DMS114 treated with DMSO at 0.1 percent for 48 hours (cell line): ENCODE data around the gene ZNF70.

Experiments
- DNase-seq: peaks from one replicate; lab custom pipeline; 2025; ENCODE audit not compliant: unreplicated experiment; lab: John Stamatoyannopoulos, UW

Gene ZNF70

DNA sequence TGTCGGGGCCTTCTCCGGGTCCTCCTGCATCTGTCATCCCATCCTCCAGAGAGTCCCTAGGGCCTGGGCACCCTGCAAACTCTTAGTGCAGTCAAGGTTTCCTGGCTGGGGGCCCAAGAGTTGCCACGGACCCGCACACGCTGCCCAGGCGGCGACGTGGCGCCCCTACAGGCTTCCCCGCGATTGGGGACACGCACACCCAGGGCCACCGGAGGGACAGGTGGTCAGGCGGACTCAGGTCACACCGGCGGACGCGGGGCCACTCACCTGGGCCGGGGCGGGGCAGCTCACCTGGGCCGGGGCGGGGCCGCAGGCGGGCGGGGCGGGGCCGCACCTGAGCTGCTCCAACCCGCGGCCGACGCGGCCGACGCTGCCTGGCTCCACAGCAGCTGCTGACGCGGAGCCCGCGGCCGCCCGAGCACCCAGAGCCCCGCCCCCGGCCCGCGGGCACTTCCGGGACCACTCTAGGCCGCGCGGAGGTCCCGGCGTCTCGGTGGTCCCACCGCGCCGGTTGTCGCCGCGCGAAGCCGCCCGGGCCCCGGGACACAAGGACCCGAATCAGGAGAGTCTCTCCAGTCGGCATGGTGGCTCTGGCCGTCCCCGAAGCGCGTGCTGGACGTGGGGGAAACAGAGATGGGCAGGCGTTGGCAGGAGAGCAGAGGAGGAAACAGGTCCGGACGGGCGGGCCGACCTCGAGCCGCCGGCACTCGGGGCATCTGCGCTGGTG lies at the start of gene ZNF70:
Gene ZNF70, minus strand, starts transcription at position 399 of the 727 bp plus-strand sequence. CDS start 5,972 bp downstream, outside the sequence.
- DNase-seq = peak; percentile 44

DNA sequence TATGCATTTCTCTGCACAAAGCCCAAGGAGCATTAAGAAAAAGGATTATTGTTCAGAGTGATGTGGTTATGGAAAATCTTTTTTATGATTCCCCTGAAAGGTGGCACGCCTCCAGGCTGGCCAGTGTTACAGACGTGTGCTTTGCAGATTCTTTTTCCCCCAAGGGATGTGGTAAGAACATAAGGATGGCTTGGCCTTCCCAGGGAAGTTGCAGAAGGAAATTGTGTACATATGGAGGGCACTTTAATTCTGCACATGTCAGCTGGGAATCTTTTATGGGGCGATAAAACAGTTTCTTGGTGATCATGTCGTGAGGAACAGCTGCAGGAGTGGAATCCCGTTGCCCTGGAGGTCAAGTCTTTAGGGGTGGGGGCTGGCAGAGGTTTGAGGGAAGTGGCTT lies 45.5 kb upstream of the ZNF70 start:
- DNase-seq = no peak

DNA sequence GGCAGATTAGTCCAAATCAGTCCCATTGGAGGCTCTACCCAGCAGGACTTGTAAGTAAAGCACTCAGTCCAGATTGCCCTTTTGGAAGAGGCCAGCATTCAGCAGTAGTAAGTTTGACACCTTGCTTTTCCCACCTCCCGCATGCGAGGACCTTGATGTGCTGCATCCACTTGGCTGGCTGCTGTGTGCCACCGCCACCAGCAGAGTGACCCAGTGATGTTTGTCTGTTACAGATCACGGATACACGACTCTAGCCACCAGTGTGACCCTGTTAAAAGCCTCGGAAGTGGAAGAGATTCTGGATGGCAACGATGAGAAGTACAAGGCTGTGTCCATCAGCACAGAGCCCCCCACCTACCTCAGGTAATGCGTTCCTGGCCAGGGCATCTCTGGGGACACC lies 42.4 kb upstream of the ZNF70 start:
- DNase-seq = no peak

DNA sequence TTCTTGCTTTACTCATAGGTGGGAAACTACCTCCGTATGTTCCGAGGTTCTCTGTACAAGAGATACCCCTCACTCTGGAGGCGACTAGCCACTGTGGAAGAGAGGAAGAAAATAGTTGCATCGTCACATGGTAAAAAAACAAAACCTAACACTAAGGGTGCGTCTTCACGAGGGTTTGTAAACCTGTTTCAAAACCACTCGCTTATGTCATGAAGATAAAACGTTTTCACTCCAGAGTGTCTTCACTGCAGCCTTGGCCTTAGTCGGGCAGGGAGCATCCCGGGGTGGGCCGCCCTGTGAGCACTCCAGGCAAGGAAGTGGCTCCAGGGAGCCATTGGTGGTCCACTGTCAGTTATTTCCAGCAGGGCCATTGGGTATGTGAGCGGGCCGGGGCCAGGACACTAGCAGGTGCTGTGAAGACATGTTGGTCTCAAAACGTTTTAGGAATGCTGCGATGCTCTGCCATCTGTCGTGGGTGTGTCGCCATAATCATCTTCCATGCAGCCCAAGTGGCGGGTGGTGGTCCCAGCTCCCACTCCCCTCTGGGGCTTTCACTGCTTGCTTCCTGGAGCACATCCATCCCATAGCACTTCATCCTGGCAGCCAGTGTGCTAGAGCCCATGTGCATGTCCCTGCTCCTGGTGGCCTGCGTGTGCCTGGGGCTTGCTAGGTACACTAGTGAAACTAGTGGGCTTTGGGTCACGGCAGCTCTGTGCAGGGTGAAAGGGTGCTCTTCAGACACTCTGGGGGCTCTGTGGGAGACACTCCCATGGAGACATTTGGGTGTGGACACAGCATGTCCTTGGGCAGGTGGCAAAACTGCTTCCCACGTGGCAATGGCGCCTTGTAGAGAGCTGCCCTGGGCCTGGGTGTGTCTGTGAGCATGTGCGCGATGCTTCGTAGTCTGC lies 41.1 kb upstream of the ZNF70 start:
- no peak for DNase-seq

DNA sequence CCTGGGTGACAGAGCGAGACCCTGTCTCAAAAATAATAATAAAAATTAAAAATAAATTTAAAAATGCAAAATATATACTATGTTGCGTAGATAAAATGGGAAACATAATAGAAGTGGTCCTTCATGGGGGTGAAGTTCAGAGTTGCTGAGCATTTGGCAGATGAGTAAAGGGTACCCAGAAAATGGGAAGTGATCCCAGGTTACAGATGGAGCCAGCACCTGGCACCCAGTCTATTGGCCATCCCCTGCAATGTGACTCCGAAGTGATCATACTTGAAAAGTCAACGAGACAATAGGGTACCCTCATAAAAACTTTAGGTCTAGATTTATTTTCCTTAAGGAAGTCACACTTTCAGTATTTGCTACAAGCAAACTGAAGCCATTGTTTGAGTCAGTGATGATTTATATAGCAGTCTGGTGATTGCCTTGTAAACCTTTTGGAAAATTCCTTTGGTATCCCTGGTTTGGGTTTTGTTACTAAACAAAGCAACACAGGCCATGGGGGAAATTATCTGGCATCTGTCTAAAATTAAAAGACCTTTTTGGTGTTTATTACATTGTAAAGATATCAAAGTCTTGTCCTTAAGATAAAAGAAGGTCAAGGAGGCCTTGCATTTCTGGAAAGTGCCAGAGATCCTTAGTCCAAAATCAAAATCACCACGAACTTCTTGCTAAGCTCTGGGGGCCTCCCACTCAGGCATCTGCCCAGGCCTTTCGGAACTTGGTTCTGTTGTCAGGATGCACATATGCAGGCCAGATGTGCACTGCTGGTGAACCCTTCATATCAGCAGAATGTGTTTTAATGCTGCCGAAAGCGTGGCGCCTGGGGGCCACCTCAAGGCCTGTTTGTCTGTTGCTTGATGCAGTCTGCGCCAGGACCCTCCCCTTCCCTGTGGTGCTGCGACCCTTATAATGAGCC lies 40.2 kb upstream of the ZNF70 start:
- no peak for DNase-seq

DNA sequence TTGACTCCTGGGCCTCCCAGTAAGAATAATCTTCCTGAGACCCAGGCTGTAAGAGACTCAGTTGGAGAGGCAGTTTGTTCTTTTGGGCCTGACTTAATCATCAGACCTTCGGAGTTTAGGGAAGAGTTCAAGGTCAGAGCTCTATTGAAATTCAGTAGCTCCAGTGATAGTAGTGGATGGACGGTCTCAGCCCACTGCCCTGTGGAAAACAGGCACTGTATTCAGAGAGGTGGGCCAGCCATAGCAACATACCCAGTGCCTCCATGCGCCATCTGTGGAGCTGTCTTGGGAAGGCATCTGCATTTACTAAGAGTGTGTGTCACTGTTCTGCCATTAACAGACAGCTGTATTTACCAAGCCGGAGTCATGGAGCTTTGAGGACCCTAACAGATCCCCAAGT lies 38.7 kb upstream of the ZNF70 start:
- DNase-seq = no peak

DNA sequence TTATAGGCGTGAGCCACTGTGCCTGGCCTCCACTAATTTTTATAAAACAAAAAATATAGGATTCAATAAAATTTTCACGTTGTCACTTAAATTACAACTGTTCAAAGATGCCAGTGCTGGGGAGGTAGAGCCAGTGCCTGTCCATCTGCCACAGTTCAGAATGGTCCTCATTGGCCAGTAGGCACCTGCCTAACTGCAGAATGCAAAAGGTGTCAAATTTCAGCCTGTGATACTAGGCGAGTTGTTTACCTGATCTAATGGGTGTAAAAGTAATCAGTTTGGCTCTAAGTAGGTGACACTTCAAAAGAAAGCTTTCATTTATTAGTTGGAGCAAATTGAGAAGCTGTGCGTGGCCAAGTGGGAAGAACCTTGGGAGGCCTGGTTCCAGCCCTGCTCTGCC lies 38.2 kb upstream of the ZNF70 start:
- no peak for DNase-seq

DNA sequence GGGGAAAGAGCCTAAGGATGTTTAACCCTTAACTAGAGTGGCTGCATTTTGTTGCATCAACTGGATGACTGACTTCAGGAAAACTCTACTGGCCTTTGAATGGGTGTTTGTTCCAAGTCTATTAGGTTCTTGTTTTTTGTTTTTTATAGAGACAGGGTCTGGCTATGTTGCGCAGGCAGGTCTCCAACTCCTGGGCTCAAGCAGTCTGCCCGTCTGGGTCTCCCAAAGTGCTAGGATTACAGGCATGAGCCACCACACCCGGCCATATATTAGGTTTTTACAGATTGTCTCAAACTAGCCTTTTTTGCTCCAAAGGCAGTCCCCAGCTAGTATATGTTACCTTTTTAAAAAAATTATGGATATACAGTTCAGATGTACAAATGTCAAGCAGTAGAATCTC lies 37.0 kb upstream of the ZNF70 start:
- no peak for DNase-seq

DNA sequence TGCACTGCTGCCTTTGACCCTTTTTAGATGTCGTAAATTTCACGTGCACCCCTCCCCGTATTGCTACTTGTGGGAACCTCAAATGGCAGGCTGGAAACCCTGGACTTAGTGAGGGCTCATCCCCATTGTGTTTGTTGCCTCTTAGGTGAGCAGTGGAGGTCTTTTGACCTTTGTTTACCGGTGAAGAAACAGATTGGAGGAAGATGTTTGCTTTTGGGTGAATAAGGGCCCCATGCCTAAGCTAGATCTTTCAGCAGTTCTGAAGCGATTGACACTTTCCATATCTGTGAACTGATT lies 36.6 kb upstream of the ZNF70 start:
- DNase-seq = no peak

DNA sequence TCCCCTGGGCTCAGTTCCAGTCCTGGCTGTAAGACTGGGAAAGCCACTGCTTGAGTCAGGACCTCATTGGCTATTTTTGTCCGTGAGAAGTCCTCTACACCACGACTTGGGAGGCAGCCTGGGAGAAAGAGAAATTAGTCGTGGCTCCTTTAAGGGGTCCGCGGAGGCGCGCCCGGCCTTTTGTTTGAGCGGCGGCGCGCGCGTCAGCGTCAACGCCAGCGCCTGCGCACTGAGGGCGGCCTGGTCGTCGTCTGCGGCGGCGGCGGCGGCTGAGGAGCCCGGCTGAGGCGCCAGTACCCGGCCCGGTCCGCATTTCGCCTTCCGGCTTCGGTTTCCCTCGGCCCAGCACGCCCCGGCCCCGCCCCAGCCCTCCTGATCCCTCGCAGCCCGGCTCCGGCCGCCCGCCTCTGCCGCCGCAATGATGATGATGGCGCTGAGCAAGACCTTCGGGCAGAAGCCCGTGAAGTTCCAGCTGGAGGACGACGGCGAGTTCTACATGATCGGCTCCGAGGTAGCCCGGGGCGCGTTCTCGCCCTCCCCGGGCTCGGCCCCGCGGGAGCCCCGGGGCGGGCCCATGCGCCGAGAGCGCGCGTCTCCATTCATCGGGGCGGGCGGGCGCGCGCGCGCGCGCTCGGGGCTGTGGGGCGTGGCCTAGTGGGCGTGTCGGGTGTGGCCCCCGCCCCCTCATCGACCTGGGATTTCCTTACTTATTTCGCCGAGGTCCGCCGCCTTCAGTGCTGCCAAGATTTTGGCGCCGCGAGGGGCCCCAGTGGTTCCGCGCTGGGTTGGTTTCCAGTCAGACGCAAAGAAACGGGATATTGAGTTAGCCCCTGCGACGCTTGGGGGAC lies 36.1 kb upstream of the ZNF70 start, which contains the start of gene SMARCB1:
Gene SMARCB1, plus strand, starts transcription at position 215 of the 848 bp plus-strand sequence. Its CDS starts 204 bp downstream, at position 419.
- DNase-seq = peak; percentile 63

DNA sequence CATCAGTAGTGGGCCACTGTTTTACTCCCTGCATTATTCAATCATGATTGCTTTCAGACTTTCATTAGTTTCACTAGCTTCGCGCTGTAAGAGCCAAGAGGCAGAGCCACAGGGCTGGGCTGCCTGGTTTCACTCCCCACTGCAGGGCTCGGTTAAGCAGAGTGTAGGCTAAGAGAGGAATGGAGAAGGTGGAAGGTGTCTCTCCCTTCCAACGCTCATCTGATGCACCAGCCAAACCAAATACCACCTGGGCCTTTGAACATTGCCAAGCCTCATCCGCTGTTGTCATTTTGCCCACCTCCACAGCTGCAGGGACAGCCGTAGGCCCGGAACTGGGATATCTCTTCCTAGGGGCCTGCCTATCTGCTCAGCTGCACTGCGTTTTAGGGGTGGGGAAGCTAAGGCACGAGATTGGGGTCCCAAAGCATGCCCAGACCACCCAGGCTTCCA lies 35.4 kb upstream of the ZNF70 start:
- no peak for DNase-seq

DNA sequence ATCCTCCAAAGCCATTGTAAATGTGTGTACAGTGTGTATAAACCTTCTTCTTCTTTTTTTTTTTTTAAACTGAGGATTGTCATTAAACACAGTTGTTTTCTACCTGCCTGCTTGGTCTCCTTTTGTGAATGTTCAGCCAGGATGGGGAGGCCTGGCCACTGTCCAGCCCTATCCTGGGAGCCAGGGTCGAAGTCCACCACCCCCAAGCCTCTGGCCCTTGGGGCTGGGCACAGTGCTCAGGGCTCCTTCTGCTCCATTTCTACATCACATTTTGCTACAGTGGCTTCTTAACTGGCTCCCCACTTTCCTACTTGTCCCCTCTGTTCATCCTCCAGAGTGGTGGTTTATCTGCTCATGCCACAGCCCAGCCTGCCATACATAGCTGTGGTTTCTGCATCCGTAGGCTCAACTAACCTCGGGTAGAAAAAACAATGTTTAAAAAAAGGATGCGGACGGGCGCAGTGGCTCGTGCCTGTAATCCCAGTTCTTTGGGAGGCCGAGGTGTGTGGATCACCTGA lies 33.4 kb upstream of the ZNF70 start:
- no peak for DNase-seq

DNA sequence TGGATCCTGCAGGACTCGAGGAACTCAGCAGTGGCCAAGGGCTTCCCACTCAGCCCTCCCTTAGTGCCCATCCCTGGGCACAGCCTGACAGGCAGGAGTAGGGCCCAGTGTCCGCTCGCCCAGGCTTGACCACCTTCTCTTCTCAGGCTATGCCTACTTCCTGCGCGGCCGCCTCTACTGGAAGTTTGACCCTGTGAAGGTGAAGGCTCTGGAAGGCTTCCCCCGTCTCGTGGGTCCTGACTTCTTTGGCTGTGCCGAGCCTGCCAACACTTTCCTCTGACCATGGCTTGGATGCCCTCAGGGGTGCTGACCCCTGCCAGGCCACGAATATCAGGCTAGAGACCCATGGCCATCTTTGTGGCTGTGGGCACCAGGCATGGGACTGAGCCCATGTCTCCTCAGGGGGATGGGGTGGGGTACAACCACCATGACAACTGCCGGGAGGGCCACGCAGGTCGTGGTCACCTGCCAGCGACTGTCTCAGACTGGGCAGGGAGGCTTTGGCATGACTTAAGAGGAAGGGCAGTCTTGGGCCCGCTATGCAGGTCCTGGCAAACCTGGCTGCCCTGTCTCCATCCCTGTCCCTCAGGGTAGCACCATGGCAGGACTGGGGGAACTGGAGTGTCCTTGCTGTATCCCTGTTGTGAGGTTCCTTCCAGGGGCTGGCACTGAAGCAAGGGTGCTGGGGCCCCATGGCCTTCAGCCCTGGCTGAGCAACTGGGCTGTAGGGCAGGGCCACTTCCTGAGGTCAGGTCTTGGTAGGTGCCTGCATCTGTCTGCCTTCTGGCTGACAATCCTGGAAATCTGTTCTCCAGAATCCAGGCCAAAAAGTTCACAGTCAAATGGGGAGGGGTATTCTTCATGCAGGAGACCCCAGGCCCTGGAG lies 32.6 kb upstream of the ZNF70 start:
- no peak for DNase-seq

DNA sequence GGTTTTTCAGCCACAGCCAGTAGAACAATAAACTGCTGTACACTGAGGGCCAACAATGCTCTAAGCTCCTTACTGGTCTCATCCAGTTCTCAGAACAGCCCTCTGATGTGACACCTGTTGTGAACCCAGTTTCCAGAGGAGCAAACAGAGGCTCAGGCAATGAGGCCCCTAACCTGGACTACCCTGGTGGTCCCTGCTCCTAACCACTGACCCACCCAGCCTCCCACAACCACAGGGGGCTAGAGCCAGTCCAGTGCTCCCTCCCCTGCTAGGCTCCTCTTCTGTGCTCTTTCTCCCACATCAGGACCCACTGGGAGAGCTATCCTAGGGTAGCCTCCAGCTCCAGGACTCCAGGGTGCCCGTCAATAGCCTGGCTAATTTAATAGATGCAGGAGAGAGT lies 31.8 kb upstream of the ZNF70 start:
- DNase-seq = no peak

DNA sequence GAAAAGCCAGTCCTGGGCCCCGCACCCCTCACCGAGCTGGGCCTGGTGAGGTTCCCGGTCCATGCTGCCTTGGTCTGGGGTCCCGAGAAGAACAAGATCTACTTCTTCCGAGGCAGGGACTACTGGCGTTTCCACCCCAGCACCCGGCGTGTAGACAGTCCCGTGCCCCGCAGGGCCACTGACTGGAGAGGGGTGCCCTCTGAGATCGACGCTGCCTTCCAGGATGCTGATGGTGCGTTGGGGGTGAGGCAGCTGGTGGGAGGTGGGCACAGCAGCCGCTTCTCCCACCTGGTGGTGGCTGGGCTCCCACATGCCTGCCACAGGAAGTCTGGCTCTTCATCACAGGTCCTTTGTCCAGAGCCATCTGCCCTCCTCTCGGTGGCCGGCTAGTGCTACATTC lies 31.3 kb upstream of the ZNF70 start:
- DNase-seq = no peak

DNA sequence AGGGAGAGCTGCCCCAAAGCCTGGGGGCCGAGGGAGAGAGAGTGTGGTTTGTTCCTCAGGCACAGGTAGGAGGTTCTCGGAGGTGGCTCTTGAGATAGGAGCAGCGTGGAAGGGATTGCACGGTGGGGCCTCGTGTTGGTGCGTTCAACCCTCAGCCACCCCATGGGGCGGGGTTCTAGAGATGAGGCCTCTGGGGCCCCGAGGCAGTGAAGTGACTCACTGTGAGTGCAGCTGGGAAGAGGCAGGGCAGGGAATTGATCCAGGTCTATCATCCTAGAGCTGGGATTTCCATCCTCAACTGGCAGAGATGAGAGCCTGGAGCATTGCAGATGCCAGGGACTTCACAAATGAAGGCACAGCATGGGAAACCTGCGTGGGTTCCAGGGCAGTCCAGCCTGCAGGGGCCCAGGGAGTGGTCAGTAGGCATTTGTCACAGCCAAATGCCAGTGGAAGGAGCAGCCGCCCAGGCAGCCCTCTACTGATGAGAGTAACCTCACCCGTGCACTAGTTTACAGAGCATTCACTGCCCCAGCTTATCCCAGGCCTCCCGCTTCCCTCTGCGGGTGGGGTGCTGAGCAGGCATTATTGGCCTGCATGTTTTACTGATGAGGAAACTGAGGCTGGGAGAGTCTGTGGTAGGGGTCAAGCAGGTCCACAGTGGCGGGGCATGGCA lies 30.7 kb upstream of the ZNF70 start:
- no peak for DNase-seq

DNA sequence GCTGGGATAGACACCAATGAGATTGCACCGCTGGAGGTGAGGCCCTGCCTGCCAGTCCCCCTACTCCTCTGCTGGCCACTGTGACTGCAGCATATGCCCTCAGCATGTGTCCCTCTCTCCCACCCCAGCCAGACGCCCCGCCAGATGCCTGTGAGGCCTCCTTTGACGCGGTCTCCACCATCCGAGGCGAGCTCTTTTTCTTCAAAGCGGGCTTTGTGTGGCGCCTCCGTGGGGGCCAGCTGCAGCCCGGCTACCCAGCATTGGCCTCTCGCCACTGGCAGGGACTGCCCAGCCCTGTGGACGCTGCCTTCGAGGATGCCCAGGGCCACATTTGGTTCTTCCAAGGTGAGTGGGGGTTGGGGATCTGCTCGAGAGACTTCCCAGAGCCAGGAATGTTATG lies 30.2 kb upstream of the ZNF70 start:
- DNase-seq = no peak

DNA sequence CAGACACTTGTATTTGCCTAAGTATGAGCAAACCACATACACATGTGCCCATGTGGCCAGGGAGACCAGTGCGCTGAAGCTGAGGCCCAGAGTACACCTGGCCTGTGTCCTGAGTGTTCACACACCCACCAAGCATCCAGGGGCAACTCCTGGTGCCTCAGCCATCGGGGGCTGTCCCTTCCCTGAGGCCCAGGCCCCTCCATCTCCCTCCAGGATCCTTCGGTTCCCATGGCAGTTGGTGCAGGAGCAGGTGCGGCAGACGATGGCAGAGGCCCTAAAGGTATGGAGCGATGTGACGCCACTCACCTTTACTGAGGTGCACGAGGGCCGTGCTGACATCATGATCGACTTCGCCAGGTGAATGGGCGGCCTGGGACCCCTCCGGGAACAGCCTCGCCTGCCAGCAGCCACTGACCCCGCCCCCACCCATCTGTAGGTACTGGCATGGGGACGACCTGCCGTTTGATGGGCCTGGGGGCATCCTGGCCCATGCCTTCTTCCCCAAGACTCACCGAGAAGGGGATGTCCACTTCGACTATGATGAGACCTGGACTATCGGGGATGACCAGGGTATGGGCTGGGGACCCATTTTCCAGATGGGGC lies 29.3 kb upstream of the ZNF70 start:
- no peak for DNase-seq
